ENCODE results near the gene ZNF426.
"Not testable (repeated sequence)": the region's sequence is repeated elsewhere in the genome, so short reads cannot be mapped to it uniquely, and the experiment has no call there.

Gene ZNF426

DNA sequence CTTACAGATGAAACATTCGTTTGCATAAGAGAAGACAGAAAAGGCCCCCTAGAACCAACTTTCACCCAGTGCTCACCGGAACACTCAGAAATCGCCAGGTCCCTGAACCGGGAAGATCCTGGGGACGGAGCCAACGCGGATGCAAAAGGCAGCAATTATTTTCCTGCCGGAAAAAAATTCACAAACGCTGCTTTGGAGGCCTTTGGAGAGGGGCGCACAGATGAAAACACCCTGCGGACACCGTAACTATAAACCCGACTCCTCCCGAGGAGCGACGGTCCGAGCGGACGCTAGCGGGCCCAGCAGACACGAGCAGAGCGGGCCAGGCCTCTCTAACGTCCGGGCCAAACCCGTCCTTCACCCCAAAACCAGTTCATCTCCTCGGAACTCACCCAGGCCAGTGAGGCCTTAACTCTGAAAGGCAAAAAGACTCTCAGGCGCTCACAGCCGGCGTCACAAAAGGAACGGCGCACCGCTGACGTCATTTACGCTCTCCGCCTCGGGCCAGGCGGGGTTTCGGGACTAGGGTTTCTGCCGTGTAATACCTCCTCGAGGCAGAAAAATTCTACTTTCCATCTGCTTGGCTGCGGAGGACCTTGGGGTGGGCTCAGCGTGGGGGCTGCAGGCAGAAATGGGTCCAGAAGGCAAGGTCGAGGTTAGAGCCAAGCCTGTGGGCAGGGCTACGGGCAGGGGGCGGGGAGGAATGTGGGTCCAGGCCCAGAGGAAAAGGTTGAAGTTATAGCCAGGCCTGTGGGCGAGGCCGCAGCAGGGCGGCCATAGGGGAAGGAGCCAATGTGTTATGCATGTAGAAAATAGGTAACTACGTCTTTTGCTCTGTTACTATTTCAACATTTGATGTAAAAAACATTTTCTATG, at the start of gene ZNF426:
ZNF426 (minus strand) TSS at position 463 of the 876 bp plus-strand sequence. CDS start 2,413 bp downstream, outside the sequence.
- peak; percentile 60 for DNase-seq

DNA sequence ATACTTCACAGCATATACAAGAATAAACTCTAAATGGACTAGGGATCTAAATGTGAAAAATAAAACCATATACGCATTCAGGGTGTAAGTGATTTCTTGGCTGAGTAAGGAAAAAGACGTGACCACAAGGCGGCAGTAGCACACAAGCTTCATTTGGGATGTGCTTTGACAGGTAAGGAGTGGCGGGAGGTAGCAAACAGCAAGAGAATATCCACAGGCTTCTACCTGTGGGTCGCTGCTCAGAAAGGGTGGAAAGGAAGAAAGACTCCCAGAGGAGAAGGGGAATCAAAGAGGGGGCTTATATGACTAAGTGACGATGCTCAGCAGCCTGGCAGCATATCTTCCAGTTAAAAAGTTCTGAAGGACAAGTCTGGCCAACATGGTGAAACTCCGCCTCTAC, 48.3 kb upstream of the ZNF426 start:
- peak; percentile 73 for DNase-seq

DNA sequence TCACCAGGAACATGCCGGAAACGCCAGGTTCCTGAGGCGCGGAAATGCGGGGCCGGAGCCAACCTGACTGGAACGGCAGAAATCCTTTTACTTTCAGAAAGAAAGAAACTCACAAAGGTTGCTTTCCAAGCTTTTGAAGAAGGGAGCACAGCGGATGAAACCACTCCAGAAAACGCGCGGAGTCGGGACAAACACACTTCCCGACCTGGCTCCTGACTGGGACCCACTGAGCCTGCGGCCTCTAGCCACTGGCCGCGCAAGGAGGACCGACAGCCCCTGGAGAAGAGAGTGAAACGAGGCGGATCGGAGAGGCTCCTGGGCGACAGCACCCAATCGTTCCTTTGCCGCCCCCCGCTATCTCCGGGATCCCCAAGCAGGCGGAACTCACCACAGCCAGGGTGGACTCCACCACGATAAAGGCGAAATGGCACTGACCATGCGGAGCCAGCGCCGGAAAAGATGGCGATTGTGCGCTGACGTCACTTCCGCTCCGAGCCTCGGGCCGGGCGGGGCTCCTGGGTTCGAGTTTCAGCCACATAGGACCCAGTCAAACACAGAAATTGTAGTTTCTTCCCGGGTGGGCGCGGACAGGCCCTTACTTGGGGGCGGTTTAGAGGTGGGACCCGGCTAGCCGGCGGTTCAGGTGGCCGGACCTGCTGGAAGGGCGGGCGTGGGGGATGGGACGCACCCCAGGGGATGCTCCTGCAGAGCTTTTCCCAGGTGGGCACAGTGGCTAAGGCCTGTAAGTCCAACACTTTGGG, 45.8 kb upstream of the ZNF426 start, which contains the start of gene ZNF121:
ZNF121 (minus strand) TSS at position 432 of the 761 bp plus-strand sequence. CDS start 16,407 bp downstream, outside the sequence.
- DNase-seq = peak; percentile 73

DNA sequence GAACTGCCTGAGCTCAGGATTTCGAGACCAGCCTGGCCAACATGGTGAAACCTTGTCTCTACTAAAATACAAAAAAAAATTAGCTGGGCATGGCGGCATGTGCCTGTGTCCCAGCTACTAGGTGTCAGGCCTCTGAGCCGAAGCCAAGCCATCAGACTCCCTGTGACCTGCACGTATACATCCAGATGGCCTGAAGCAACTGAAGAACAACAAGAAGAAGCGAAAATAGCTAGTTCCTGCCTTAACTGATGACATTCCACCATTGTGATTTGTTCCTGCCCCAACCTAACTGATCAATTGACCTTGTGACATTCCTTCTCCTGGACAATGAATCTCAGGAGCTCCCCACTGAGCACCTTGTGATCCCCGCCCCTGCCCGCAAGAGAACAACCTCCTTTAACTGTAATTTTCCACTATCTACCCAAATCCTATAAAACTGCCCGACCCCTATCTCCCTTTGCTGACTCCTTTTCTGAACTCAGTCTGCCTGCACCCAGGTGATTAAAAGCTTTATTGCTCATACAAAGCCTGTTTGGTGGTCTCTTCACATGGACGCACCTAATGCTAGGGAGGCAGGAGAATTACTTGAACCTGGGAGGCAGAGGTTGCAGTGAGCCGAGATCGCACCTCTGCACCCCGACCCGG, 43.8 kb upstream of the ZNF426 start:
- DNase-seq = not testable (repeated sequence)

DNA sequence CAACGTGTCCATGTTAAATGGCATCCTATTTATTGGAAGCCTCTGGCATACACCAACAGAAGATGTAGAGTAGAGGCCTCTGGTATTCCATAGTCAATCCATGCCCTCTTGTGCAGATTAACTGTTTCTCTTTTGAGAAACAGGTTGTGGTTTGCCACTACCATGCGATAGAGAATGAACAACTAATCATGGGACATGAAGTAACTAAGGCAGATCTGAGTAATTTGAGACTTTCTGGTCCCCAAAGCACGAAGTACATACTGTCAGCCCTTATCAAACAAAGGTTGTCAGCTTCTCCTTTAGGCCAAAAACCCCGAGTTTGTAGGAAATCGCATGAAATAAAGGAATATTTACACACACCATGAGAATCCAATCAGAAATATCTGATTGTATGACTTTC, 42.3 kb upstream of the ZNF426 start:
- DNase-seq = no peak

DNA sequence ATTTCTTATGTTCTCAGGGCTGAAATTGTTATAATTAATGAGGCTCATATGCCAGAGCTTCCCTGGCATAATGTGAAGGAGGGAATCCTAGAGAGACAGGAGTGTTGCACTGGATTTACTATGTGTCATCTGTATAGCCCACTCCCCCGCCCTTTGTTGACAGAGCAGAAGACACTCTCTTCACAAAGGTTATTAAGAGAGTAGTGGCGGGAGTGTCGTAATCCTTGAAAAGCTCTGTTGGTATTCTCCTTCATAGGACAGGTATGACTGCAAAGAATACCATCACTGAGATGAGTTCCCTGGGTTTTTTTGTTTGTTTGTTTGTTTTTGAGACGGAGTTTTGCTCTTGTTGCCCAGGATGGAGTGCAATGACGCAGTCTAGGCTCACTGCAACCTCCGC, 31.8 kb upstream of the ZNF426 start:
- DNase-seq = no peak

DNA sequence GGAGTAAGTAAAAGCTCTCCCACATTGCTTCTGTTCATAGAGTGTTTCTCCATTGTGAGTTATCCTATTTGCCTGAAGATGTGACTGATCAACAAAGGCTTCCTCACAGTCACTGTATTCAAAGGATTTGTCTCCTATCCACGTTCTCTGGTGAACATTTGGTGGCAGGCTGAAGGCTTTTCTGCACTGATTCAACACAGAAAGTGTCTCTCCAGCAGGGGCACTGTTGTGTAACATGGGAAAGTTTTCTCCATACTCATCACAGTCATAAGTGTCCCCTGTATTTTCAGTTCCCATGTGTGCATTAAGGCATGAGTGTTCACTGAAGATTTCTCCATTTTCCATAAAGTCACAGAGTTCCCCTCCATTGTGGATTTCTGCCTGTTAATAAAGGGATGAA, 28.3 kb upstream of the ZNF426 start:
- no peak for DNase-seq

DNA sequence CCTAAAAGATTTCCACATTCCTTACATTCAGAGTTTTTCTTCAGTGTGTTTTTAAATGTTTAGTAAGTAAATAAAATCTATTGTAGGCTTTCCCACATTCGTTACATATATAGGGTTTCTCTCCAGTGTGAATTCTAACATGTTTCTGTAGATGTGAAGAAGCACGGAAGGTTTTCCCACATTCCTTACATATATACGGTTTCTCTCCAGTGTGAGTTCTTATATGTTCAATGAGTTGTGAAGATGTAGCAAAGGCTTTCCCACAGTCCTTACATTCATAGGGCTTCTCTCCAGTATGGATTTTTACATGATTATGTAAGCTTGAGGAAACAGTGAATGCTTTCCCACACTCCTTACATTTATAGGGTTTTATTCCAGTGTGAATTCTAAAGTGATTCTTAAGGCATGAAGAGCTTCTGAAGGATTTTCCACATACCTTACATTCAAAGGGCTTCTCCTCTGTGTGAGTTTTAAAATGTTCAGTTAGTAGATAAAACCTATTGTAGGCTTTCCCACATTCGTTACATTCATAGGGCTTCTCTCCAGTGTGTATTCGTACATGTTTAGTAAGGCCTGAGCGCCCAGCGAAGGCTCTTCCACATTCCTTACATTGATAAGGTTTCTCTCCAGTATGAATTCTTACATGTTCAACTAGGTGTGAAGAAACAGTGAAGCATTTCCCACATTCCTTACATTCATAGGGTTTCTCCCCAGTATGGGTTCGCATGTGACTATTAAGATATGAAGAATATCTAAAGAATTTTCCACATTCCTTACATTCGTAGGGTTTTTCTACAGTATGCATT, 27.7 kb upstream of the ZNF426 start:
- DNase-seq = no peak

DNA sequence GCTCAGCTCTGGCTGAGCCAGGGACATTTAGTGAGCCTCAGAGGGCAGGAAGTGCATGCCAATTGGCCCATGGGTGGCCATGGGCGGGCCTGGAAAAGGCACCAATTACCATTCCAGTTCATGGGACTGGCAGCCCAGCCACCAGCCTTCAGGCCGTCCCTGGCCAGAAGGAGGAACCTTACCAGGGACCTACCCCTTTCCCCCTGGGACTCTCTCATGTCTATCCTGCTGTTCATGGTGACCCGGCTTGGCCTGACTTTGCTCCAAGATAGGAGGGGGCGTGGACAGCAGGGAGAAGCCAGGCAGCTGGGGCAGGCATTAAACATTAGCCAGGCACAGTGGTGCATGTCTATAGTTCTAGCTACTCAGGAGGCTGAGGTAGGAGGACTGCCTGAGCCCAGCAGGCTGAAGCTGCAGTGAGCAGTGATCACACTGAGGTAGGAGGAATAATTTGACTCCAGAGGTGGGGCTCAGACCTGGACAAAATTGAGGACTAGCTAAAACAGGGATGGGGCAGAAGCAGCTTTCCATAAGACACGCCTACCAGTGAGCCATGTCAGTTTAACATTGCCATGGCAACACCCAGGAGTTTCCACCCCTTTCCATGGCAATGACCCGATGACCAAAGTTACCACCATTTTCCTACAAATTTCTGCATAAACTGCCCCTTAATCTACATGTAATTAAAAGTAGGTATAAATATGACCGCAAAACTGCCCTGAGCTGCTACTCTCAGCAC, 14.3 kb upstream of the ZNF426 start:
- DNase-seq = no peak

DNA sequence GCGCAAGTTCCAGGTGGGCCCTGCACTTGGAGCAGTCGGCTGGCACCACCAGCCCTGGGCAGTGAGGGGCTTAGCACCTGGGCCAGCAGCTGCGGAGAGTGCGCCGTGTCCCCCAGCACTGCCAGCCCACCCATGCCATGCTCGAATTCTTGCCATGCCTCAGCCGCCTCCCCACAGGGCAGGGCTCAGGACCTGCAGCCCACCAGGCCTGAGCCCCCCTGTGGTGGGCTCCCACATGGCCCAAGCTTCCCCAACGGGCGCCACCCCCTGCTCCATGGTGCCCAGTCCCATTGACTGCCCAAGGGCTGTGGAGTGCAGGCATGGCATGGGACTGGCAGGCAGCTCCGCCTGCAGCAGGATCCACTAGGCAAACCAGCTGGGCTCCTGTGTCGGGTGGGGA, 9.4 kb upstream of the ZNF426 start:
- DNase-seq = no peak

DNA sequence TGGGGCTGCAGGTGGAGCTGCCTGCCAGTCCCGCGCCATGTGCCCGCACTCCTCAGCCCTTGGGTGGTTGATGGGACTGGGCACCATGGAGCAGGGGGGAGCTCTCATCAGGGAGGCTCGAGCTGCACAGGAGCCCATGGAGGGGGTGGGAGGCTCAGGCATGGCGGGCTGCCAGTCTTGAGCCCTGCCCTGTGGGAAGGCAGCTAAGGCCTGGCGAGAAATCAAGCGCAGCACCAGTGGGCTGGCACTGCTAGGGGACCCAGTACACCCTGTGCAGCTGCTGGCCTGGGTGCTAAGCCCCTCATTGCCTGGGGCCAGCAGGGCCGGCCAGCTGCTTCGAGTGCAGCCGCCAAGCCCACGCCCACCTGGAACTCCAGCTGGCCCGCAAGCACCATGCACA, 2.8 kb upstream of the ZNF426 start:
- DNase-seq = not testable (repeated sequence)

DNA sequence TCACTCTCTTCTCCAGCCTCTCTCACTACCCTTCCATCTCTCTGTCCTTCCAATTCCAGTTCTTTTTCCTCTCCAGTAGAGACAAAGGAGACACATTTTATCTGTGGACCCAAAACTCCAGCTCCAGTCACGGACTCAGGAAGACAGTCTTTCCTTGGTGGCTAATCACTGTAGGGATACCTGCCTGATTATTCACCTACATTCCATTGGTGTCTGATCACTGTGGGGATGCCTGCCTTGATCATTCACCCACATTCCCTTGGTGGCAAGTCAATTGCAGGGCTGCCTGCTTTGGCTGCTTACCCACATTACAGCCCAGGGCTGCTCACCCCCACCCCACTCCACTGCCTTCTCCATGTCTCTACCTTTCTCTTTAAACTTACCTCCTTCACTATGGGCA, 1.5 kb upstream of the ZNF426 start:
- DNase-seq = not testable (repeated sequence)

DNA sequence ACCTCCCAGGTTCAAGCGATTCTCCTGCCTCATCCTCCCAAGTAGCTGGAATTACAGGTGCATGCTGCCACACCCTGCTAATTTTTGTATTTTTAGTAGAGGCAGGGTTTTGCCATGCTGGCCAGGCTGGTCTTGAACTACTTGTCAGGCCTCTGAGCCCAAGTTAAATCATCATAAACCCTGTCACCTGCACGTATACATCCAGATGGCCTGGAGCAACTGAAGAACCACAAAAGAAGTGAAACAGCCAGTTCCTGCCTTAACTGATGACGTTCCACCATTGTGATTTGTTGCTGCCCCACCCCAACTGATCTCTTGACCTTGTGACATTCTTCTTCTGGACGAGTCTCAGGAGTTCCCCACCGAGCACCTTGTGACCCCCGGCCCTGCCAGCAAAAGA, 756 bp upstream of the ZNF426 start:
- not testable (repeated sequence) for DNase-seq

DNA sequence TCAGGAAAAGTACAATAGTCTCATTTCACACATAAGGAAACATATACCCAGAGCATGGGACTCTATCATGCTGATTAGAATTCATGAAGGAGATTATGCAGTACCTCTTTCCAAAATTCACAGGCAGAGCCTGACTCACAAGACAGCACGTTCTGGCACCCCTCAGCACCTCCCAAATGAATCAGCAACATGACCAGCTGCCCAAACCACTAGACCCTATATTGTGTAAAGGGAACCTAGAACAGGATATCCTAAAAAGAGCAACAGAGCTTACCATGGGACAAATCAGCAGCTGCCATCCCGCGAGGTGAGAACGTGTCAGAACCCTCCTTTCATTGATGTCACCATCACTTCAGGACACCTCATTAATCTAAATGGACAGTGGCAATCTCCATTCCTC, 2.5 kb downstream of the ZNF426 start:
- DNase-seq = no peak

DNA sequence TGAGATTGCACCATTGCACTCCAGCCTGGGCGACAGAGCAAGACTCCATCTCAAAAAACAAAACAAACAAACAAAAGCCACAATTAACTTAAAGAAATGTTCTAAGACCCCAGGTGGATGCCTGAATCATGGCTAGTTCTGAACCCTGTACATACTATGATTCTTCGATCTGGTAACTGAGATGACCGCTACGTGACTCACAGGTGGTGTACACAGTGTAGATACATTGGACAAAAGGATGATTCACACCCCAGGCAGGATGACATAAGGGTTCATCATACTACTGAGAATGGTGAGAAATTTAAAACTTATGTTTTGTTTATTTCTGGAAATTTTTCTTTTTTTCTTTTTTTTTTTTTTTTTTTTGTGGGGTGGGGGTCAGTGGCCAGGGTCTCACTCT, 6.5 kb downstream of the ZNF426 start:
- no peak for DNase-seq

DNA sequence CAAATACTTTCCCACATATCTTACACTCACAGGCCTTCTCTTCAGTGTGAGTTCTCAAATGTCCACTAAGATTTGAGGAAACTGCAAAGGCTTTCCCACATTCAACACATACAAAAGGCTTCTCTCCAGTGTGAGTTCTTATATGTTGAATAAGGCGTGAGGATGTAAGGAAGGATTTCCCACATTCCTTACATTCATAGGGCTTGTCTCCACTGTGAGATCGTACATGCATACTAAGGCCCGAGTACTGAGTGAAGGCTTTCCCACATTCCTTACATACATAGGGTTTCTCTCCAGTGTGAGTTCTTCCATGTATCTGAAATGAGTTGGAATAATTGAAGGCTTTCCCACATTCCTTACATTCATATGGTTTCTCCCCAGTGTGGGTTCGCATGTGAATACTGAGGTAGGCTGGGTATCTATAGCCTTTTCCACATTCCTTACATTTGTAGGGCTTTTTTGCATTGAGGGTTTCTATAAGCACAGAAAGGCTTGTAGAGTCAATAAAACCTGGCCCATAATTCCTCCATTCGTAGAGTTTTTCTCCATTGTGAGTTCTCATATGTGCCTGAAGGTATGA, 9.6 kb downstream of the ZNF426 start:
- DNase-seq = no peak

DNA sequence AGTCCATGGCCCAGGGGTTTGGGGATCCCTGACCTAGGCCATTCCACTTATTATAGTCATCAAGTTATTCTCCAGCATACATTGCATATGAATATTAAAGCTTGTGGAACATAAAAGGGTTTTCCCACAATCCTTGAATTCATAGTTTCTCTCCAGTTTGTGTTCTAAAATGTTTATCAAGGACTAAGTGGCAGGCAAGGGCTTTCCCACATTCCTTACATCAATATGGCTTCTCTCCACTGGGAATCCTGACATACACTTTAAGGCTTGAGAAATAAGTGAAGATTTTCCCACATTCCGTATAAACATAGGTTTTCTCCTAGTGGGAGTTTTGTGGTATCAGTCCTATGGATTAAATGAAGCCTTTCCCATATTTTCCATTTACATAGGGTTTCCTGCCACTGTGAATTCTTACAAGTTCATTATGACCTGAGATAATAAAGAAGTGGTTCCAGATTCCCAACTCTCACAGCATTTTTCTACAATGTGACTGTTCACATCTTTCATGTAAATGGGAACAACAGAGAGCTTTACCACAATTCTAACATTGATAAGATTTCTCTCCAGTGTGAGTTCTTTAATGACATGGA, 14.5 kb downstream of the ZNF426 start:
- DNase-seq = no peak

DNA sequence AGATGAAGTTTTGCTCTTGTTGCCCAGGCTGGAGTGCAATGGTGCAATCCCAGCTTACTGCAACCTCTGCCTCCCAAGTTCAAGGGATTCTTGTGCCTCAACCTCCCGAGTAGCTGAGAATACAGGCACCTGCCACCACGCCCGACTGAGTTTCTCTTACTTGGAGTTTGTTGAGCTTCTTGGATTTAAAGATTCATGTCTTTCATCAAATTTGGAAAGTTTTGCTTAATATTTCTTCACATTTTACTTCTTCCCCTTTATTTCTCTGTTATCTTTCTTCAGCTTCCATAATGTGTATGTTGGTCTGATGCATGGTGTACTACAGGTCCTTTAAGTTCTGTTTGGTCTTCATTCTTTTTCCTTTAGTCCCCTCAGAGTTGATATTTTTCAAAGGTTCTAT, 31.2 kb downstream of the ZNF426 start:
- no peak for DNase-seq

DNA sequence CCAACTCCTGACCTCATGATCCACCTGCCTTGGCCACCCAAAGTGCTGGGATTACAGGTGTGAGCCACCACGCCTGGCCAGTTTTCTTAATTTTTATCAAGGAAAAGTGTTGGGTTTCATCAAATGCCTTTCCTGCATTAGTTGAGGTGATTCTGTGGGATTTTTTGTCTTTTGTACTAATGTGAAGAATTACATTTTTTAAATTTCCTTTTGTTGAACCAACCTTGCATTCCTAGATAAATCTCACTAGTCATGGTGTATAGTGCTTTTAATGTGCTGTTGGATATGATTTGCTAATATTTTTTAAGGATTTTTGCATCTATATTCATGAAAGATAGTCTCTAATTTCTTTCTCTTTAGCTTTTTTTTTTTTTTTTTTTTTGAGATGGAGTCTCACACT, 37.6 kb downstream of the ZNF426 start:
- no peak for DNase-seq

DNA sequence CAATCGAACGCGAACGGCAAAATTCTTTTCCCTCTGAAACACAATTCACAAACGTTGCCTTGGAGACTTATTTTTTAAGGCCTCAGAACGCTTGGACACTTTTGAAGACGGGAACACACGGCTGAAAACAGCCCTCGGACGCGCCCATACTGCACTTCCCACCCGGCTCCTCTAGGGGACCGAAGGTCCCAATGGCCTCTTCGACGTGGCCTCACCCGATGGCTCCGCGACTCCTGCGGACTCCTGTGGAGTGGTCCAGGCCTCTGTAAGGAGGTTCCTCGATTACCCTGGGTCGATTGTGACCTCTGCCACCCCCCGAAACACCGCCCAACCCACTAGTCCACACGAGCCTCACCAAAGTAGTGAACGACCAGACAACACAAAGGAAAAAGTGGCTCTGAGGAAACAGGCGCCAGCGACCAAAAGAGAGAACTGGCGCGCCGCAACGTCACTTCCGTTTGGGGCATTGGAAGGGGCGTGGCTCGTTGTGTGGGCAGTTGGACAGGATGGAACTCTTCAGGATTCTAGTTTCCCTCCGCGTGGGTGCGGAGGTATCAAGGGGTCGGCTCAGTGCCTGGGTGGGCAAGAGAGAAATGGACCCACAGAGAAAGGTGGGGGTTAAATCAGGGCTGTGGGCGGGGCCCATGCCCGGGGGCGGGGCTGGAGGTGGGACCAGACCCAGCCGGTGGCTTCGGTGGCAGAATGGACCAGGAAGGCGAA, 40.1 kb downstream of the ZNF426 start, which contains the start of gene ZNF560:
ZNF560 (minus strand) TSS at position 434 of the 720 bp plus-strand sequence. CDS start 23,303 bp downstream, outside the sequence.
- peak; percentile 85 for DNase-seq

All from KG1 (cell line).